22Rv1 (cell line): Measurements from ENCODE around the gene KLHL40.

ENCODE experiments used
- CTCF ChIP-seq: fragments of 450-650 bp; IDR thresholded peaks from 2 replicates; pipeline ENCODE4 v1.5.1; 2017; ENCODE audit warnings: mild to moderate bottlenecking
- ZFX ChIP-seq: fragments of 450-650 bp; IDR thresholded peaks from 2 replicates; pipeline ENCODE4 v1.6.1; 2017; ENCODE audit warnings: antibody characterized with exemption, borderline replicate concordance

- TF ChIP-seq CTCF (no peak), ZFX (no peak)
Observed at GRCh38 chr3:42640129-42640528, 45.2 kb upstream of the KLHL40 start.
